GM19035 (cell line): ENCODE measurements around the gene CDK12.
"Not testable (repeated sequence)": the region's sequence is repeated elsewhere in the genome, so short reads cannot be mapped to it uniquely, and the experiment has no call there.

Experiments
- ATAC-seq: cut with Tn5 transposase; IDR thresholded peaks from one replicate; pipeline ENCODE4 v1.9.1; 2021; ENCODE audit not compliant: unreplicated experiment

CDK12 gene

GRCh38 chr17:39496921-39497320, 35.6 kb downstream of the CDK12 start:
- ATAC-seq: not testable (repeated sequence)

DNA sequence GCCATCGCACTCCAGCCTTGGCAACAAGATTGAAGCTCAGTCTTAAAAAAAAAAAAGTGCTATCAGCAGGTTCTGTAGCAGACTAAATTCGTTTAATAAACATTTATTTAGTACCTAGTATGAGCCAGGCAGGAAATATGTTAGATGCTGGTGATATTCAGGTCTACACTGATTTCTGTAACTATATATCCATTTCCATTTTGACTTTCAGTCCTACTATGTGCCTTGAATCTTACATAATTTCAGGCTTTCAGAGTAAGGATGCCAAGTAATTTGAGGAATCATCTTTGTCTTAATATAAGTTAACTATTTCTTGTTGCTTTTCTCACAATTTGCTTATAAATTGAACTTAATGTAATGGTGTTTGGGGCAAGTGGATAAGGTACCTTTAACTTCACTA, 46.2 kb downstream of the CDK12 start:
- no peak for ATAC-seq

DNA sequence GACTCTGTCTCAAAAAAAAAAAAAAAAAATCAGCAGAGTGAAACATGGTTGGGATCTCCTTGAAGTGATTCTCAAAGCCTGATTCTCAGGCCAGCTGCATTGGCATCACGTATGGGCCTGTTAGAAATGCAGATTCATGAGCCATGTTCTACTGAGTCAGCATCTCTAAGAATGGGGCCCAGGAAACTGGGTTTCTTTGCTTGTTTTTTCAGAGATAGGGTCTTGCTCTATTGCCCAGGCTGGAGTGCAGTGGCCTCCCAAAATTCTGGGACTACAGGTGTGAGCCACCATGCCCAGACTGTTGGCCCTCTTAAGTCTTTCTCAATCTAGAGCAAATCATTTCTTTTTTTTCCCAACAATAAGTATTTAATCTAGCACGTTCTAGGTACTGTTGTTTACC, 47.7 kb downstream of the CDK12 start:
- ATAC-seq: no peak

DNA sequence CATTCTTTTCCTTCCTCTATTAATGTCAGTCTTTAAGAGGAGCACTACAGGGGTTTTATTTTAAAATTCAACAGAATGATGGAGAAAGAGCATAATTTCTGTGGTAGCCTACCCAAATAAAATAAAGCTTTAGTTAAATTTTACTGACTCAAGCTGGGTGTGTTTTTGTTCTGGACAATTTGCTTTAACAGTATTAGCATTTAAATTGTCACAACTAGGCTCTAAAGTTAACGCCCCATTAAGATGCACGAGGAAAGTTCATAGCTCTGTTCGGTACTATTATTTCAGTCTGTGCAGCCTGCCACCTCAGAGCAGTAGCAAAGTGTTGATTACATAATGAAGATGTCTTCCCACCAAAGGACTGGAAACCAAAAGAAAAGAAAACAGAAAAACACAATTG, 52.0 kb downstream of the CDK12 start:
- no peak for ATAC-seq

GRCh38 chr17:39513915-39514314, 52.6 kb downstream of the CDK12 start:
- no peak for ATAC-seq

DNA sequence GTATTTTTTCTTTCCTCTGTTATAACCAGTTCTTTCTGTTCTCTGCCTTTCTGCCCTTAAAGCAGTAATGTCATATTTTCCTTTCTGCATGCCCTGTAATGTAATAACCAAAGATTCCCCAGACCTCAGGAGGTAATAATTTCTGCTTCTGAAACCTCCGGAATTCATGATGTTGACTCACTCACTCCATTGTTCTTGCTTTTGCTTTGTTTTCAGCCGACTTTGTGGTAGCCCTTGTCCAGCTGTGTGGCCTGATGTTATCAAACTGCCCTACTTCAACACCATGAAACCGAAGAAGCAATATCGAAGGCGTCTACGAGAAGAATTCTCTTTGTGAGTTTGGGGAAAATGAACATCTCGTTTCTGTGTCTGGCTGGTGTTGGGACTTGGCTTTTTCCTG, 55.9 kb downstream of the CDK12 start:
- ATAC-seq: no peak

- no peak for ATAC-seq
Observed at GRCh38 chr17:39525801-39526506, 64.7 kb downstream of the CDK12 start.

DNA sequence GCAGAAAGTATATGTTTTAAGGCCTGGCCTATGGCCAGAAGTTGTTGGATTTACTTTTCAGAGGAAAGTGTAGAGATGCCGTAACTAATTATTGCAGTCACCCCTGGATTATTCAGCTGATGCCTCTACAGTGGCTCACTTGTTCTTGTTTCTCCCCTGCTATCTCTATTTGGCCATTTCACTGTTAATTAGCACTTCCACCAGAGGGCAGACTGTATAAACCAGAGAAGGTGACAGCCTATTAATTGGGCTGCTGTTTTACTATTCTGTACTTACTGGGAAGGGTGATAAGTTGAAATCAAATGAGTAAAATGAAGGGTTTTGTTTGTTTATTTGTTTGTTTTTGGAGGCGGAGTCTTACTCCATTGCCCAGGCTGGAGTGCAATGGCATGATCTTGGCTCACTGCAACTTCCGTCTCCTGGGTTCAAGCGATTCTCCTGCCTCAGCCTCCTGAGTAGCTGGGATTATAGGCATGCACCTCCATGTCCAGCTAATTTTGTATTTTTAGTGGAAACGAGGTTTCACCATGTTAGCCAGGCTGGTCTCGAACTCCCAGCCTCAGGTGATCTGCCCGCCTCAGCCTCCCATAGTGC, 66.0 kb downstream of the CDK12 start:
- ATAC-seq: no peak

GRCh38 chr17:39529455-39529854, 68.2 kb downstream of the CDK12 start:
- ATAC-seq: no peak

- ATAC-seq: no peak
Observed at GRCh38 chr17:39530513-39530912, 69.2 kb downstream of the CDK12 start.

DNA sequence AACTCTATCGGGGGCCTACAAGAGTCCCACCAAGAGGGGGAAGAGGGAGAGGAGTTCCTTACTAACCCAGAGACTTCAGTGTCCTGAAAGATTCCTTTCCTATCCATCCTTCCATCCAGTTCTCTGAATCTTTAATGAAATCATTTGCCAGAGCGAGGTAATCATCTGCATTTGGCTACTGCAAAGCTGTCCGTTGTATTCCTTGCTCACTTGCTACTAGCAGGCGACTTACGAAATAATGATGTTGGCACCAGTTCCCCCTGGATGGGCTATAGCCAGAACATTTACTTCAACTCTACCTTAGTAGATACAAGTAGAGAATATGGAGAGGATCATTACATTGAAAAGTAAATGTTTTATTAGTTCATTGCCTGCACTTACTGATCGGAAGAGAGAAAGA, 70.0 kb downstream of the CDK12 start:
- ATAC-seq: no peak

- no peak for ATAC-seq
Observed at GRCh38 chr17:39533891-39534290, 72.6 kb downstream of the CDK12 start.

GRCh38 chr17:39534768-39535405, 73.6 kb downstream of the CDK12 start:
- no peak for ATAC-seq

DNA sequence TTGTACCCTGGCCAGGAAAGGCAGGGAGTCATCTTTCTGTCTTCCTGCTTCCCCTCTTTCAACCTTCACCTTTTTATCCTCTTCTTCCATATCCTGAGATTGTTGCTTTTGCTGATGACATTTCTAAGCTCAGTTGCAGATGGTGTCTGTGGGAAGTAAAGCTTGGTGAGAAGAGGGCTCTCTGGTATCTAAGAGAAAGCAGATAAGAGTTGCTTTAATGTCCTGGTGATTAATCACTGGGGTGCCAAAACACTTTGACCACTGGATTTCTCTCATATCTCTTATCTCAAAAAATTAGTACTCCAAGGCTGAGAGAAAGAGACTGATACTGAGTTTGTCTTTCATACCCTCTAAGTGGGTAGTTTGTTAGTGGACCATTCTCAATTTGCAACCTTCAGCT, 75.2 kb downstream of the CDK12 start:
- no peak for ATAC-seq

DNA sequence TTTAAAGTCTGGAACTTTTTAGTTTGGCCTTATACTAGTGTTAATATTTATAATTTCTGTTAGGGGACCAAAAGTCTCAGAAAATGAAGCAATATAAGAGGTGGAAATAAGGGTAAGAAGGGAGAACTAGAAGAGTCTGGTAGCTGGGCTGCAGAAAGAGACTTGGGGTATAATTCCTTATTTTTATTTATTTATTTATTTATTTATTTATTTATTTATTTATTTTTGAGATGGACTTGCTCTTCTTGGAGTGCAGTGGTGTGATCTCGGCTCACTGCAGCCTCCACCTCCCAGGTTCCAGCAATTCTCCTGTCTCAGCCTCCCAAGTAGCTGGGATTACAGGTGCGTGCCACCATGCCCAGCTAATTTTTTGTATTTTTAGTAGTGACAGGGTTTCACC, 76.1 kb downstream of the CDK12 start:
- ATAC-seq: not testable (repeated sequence)

DNA sequence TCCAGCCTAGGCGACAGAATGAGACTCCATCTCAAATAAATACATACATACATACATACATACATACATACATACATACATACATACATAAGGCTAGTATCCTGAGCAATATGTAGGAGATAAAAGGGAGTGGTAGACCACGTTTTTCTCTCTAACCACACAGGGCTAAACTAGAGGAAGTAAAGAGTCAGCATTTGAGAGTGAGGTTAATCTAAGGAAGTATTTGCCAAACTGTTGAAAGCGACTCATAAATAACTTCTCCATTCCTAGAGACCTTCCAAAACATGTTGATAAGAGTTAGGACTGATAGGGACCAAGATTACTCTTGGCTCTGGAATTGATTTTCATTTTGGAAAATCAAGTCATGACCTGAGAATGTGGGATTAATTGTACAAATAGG, 77.6 kb downstream of the CDK12 start:
- ATAC-seq: no peak

- ATAC-seq: no peak
Observed at GRCh38 chr17:39540611-39541010, 79.3 kb downstream of the CDK12 start.

DNA sequence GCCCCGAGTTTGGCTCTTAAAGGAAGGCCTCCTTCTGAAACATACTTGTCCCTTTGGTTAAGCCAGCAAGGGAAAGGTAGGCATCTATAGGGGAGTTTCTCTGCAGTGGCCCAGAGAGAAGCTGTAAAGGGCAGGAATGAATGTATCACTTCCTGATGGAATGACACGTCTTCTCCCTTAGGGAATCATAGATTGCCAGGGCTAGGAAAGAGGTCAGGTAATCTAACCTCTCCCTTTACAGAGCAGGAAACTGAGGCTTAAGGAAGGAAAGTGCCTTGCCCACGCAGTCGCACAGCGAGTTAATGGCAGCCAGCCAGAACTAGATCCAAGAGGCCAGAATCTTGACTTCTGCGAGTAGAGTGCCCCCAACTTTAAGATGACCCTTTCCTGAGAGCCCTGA, 80.4 kb downstream of the CDK12 start:
- no peak for ATAC-seq

- ATAC-seq: no peak
Observed at GRCh38 chr17:39543176-39543575, 81.9 kb downstream of the CDK12 start.

DNA sequence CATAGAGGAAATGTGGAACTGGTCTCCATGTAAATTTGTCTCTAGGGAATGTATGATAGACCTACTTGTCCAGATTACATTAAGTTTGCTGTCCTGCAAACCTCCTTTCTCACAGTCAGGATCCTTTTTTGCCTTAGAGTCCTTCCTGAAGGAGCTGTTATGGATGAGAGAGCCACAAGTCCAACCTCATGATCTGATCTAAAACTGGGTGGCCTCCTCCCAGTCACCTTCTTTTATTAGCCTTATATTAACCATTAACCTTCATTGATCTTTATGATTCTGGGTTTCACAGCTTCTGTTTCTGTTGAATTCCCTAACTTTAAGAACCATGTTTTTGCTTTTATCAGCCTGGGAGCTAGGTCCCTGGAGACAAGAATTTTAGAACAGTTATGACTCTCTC, 82.4 kb downstream of the CDK12 start:
- no peak for ATAC-seq

GRCh38 chr17:39544361-39544760, 83.1 kb downstream of the CDK12 start:
- not testable (repeated sequence) for ATAC-seq

- ATAC-seq: no peak
Observed at GRCh38 chr17:39547713-39548478, 86.6 kb downstream of the CDK12 start.
